AG09319 (cell line): ENCODE measurements around the gene EBI3.

ENCODE experiments used
- DNase-seq: peaks from one replicate; pipeline ENCODE4 v3.0.0-alpha.2; 2010; ENCODE audit warnings: low read depth; ENCODE audit errors: extremely low read depth
- CTCF ChIP-seq: IDR thresholded peaks from 2 replicates; pipeline ENCODE4 v1.5.1; 2011; ENCODE audit warnings: low read depth, mild to moderate bottlenecking, inconsistent platforms, low read length, moderate library complexity

EBI3 gene

DNA sequence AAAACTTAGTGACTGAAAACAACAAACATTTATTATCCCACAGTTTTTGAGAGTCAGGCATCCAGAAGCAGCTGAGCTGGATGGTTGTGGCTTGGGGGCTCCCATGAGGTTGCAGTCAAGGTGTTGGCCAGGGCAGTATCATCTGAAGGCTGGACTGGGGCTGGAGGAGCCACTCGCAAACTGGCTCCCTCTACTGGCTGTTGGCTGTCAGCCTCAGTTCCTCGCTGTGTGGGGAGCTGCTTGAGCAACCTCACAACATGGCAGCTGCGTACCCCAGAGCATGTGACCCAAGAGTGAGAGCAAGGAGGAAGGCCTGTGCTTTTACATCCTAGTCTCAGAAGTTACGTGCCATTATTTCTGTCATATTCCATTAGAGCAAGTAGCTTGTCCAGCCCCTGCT is 27.2 kb downstream of the EBI3 start:
- TF ChIP-seq CTCF = no peak
- no peak for DNase-seq

GRCh38 chr19:4257025-4257424 is 27.7 kb downstream of the EBI3 start:
- TF ChIP-seq CTCF = no peak
- no peak for DNase-seq

GRCh38 chr19:4258181-4258580 is 28.9 kb downstream of the EBI3 start:
- DNase-seq = no peak
- no peak for TF ChIP-seq CTCF

DNA sequence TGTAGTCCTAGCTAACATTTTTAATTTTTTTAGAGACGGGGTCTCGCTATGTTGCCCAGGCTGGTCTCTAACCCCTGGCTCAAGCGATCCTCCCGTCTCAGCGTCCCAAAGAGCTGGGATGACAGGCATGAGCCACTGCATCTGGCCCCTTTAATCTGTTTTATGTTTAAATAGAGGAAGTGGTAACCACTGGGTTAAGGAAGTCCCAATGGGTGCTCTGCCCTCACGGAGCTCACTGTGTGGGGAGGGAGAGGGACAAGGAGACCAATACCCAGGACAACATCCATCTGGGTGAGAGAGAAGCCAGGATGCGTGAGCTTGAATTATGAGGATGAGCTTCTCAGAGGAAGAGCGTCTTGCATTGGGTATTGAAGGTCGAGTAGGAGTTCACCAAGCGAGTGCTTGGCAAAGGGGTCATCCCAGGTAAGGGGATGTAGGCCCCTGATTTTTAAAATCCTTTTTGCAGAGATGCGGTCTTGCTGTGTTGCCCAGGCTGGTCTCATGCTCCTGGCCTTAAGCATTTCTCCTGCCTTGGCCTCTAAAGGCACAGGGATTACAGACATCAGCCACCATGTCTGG is 31.4 kb downstream of the EBI3 start:
- no peak for TF ChIP-seq CTCF
- no peak for DNase-seq

DNA sequence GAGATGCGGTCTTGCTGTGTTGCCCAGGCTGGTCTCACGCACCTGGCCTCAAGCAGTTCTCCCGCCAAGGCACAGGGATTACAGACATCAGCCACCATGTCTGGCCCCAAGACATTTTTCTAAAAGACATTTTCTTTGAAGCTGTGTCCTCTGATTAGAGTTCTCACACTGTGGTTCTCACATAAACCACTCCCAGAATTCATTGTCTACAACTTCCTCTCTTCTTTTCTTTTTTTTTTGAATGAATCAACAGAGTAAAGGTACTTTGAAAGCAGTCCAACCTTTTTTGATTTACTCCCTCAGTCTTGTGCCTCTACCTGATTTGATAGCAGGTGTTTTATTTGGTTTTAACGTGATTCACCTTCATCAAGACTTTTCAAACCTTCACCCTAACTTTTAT is 35.5 kb downstream of the EBI3 start:
- DNase-seq = no peak

DNA sequence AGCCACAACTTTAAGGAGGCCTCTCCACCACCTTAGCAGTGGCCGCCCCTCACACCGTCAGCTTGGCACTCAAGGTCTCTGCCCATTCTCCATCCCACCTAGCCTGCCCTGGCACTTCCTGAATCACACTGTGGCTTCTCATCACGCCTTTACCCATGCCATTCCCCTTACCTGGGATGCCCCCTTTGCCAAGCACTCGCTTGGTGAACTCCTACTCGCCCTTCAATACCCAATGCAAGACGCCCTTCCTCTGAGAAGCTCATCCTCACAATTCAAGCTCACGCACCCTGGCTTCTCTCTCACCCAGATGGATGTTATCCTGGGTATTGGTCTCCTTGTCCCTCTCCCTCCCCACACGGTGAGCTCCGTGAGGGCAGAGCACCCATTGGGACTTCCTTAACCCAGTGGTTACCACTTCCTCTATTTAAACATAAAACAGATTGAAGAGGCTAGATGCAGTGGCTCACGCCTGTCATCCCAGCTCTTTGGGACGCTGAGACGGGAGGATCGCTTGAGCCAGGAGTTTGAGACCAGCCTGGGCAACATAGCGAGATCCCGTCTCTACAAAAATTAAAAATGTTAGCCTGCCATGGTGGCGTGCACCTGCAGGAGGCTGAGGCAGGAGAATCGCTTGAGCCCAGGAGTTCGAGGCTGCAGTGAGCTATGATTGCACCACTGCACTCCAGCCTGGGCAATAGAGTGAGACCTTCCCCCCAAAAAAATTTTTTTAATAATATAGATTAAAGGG is 37.1 kb downstream of the EBI3 start:
- no peak for TF ChIP-seq CTCF
- DNase-seq = no peak

More for the DNA sequence above, 35.5 kb downstream of the EBI3 start:
- no peak for TF ChIP-seq CTCF

GRCh38 chr19:4267101-4267900 is 38.0 kb downstream of the EBI3 start:
- DNase-seq = no peak
- peak; percentile 79 for TF ChIP-seq CTCF
